Adipose tissue (tissue), 3 donors: Measurements from ENCODE around the gene ZNF580. TPM values are rescaled to one million over a fixed set of nuclear protein-coding genes. Genes with fewer than 3 reads are reported as not detected.

Experiments used
- polyA plus RNA-seq, 3 donors: library from polyadenylated mRNA; stranded (reverse); fragments of 200-250 nt; gene quantifications; one replicate each; pipeline ENCODE4 v1.2.3, GENCODE V29; 2013
- donor health status: healthy with polysubstance abuse.
- donor health status: Bipolar disorder and iron deficiency.
- donor health status: healthy.

Gene ZNF580
- polyA plus RNA-seq, 3 donors: 17.9 to 41.2 (median 26.1) TPM

Other genes with a start within 250 kb of the ZNF580 start
- gene UBE2S, start 233.2 kb upstream of the ZNF580 start, polyA plus RNA-seq: 1 to 10 TPM; 2.9 to 9.3 (median 7.4) TPM
- gene SHISA7, start 197.7 kb upstream of the ZNF580 start, polyA plus RNA-seq: under 1 TPM in 2 of 3 donors, not detected in 1; 0.07 to 0.11 TPM
- 100 to 1,000 TPM in 1 of 3 donors, 10 to 100 TPM in 2; 57.7 to 135 (median 79.6) TPM for gene ISOC2, start 179.4 kb upstream of the ZNF580 start, polyA plus RNA-seq
- not detected for gene C19orf85, start 176.3 kb upstream of the ZNF580 start, polyA plus RNA-seq
- gene ZNF628, start 164.4 kb upstream of the ZNF580 start, polyA plus RNA-seq: 1 to 10 TPM; 1.9 to 5.6 (median 4.0) TPM
- 10 to 100 TPM in 1 of 3 donors, 1 to 10 TPM in 2; 4.4 to 10.2 (median 7.7) TPM for gene NAT14, start 155.8 kb upstream of the ZNF580 start, polyA plus RNA-seq
- 1 to 10 TPM in 2 of 3 donors, under 1 TPM in 1; 0.28 to 9.4 (median 3.9) TPM for gene SSC5D, start 152.6 kb upstream of the ZNF580 start, polyA plus RNA-seq
- gene SBK2, start 103.9 kb upstream of the ZNF580 start, polyA plus RNA-seq: under 1 TPM in 2 of 3 donors, not detected in 1; 0.12 to 0.90 TPM
- gene SBK3, start 95.5 kb upstream of the ZNF580 start, polyA plus RNA-seq: 1 to 10 TPM in 2 of 3 donors, under 1 TPM in 1; 0.29 to 1.6 (median 1.2) TPM
- gene ZNF579, start 60.2 kb upstream of the ZNF580 start, polyA plus RNA-seq: 1 to 10 TPM; 3.7 to 7.8 (median 7.2) TPM
- gene FIZ1, start 41.5 kb upstream of the ZNF580 start, polyA plus RNA-seq: 1 to 10 TPM; 6.8 to 9.7 (median 8.4) TPM
- 10 to 100 TPM; 27.9 to 60.9 (median 35.5) TPM for gene ZNF524, start 40.7 kb upstream of the ZNF580 start, polyA plus RNA-seq
- 1 to 10 TPM; 3.8 to 6.8 (median 4.7) TPM for gene ZNF865, start 35.4 kb upstream of the ZNF580 start, polyA plus RNA-seq
- 1 to 10 TPM; 2.6 to 7.0 (median 5.2) TPM for gene ZNF784, start 16.4 kb upstream of the ZNF580 start, polyA plus RNA-seq
- 10 to 100 TPM; 14.3 to 24.5 (median 18.1) TPM for gene ZNF581, start 2.6 kb downstream of the ZNF580 start, polyA plus RNA-seq
- 10 to 100 TPM in 2 of 3 donors, 1 to 10 TPM in 1; 6.3 to 23.2 (median 17.8) TPM for gene CCDC106, start 7.2 kb downstream of the ZNF580 start, polyA plus RNA-seq
- gene U2AF2, start 14.0 kb downstream of the ZNF580 start, polyA plus RNA-seq: 100 to 1,000 TPM in 1 of 3 donors, 10 to 100 TPM in 2; 54.3 to 122 (median 95.0) TPM
- 100 to 1,000 TPM in 1 of 3 donors, 10 to 100 TPM in 2; 71.6 to 117 (median 89.0) TPM for gene EPN1, start 34.2 kb downstream of the ZNF580 start, polyA plus RNA-seq
- gene NLRP9, start 97.4 kb downstream of the ZNF580 start, polyA plus RNA-seq: not detected
- not detected for gene RFPL4A, start 118.1 kb downstream of the ZNF580 start, polyA plus RNA-seq
- not detected for gene RFPL4AL1, start 128.1 kb downstream of the ZNF580 start, polyA plus RNA-seq
- gene NLRP11, start 191.0 kb downstream of the ZNF580 start, polyA plus RNA-seq: under 1 TPM in 1 of 3 donors, not detected in 2; 0.03 TPM
- gene NLRP4, start 195.5 kb downstream of the ZNF580 start, polyA plus RNA-seq: not detected